ENCODE data around the gene MAP3K3.

MAP3K3 gene

DNA sequence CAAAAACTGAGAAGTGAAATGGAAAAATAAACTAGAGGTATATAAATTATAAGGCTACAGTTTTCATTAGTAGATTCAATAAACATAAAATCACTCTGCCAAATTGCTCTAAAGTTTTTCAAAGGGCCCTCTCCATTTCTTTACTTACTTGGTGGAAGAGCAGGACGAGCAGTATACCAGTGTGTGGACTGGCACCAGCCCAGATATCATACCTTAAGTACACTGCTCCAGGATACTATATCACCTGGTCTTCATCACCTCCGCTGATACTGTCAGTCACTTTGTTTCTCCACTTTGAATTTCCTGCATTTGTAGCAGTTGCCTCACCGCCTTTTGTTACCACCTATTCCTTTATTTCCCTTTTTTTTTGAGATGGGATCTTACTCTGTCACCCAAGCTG, 37.6 kb downstream of the MAP3K3 start:
- H3K27ac ChIP-seq, result no peak overlapping the region
- no peaks in the 10 kb centered on the region for H3K36me3 ChIP-seq (ENCODE audit: insufficient read depth)
- no peaks in the 10 kb centered on the region for H3K27me3 ChIP-seq (ENCODE audit: insufficient read depth, low read depth)
- H4K20me1 ChIP-seq (ENCODE audit: insufficient read depth), result no peaks in the 10 kb centered on the region
- H3K4me3 ChIP-seq (IDR thresholded peaks at IDR 0.05; ENCODE audit: insufficient read depth, low read depth, low read length), result no peak overlapping the region
- peaks cover 5% of the 10 kb centered on the region for H3K4me1 ChIP-seq (ENCODE audit: low read depth, poor library complexity, severe bottlenecking)
- no peak overlapping the region for H3K9ac ChIP-seq
- TF ChIP-seq, protein P1, sequence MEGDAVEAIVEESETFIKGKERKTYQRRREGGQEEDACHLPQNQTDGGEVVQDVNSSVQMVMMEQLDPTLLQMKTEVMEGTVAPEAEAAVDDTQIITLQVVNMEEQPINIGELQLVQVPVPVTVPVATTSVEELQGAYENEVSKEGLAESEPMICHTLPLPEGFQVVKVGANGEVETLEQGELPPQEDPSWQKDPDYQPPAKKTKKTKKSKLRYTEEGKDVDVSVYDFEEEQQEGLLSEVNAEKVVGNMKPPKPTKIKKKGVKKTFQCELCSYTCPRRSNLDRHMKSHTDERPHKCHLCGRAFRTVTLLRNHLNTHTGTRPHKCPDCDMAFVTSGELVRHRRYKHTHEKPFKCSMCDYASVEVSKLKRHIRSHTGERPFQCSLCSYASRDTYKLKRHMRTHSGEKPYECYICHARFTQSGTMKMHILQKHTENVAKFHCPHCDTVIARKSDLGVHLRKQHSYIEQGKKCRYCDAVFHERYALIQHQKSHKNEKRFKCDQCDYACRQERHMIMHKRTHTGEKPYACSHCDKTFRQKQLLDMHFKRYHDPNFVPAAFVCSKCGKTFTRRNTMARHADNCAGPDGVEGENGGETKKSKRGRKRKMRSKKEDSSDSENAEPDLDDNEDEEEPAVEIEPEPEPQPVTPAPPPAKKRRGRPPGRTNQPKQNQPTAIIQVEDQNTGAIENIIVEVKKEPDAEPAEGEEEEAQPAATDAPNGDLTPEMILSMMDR (conservative IDR thresholded peaks at IDR 0.05; ENCODE audit: low read depth, low read length), result no peak
- H3K79me2 ChIP-seq (ENCODE audit: insufficient read depth, low read depth), result no peaks in the 10 kb centered on the region
- no peak overlapping the region for H2AFZ ChIP-seq (ENCODE audit: low read depth)
- no peak overlapping the region for H3K4me2 ChIP-seq

DNA sequence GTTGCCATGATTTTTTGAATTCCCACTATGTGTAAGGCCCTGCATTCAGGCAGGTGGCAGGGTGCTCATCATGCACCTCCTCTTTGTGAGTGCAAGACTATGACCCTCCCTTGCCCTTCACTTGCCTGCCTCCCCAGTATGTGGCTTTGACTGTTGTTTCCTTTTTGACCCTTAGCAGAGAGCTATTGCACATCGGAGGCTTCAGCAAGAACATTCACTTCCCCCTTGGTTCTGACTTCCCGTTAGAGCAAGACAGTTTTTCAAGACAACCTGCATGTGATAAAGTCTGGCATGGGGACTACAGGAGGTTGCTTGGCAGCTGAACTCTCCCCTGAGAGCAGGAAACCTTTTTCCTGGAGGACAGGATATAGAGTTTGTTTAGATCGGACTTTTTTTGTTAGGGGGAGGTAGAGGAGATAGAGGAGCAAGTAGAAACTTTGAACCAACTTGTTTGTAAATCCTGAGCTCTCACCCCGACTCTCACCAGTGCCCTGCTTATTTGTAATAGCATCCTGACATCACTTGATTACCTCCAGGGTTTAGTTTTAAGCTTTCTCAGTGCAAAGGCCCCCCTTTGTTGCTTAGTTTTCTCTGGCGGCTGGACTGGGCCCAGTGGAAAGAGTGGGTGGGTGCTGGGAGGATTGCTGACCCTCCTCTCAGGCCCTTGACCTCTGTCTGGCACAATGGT, 43.5 kb downstream of the MAP3K3 start:
- Histone ChIP-seq H3K27me3 (ENCODE audit: insufficient read depth, low read depth) (no peaks in the 10 kb centered on the region), H3K27ac (no peak overlapping the region), H3K79me2 (ENCODE audit: insufficient read depth, low read depth) (no peaks in the 10 kb centered on the region), H3K4me3 (IDR thresholded peaks at IDR 0.05; ENCODE audit: insufficient read depth, low read depth, low read length) (no peak overlapping the region), H4K20me1 (ENCODE audit: insufficient read depth) (no peaks in the 10 kb centered on the region), H3K4me1 (ENCODE audit: low read depth, poor library complexity, severe bottlenecking) (no peaks in the 10 kb centered on the region), H3K36me3 (ENCODE audit: insufficient read depth) (no peaks in the 10 kb centered on the region), H3K9ac (no peak overlapping the region), H3K4me2 (no peak overlapping the region), H2AFZ (ENCODE audit: low read depth) (no peak overlapping the region)
- TF ChIP-seq, protein P1 (conservative IDR thresholded peaks at IDR 0.05; ENCODE audit: low read depth, low read length), result no peak

DNA sequence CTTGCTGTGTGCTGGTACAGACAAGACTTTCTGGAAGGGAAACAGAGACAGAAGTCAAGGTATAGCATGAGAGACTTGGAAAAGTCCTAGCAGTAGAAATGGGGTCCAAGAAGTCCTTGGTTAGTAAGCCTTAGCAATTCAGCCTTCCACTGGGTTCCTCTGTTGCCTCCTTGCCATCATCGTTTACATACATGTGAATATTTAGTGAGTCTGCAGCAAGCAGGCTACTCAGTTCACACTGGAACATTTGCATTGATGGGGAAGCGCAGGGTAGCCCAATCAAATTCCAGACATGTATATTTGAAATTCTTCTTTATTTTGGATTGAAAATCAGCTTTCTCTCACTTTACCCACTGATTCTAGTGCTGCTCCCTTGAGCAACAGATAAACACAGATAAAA, 50.6 kb downstream of the MAP3K3 start:
- no peaks in the 10 kb centered on the region for H3K27me3 ChIP-seq (ENCODE audit: insufficient read depth, low read depth)
- no peak overlapping the region for H3K4me3 ChIP-seq (IDR thresholded peaks at IDR 0.05; ENCODE audit: insufficient read depth, low read depth, low read length)
- no peak overlapping the region for H3K4me2 ChIP-seq
- H3K27ac ChIP-seq, result no peak overlapping the region
- H3K4me1 ChIP-seq (ENCODE audit: low read depth, poor library complexity, severe bottlenecking), result no peaks in the 10 kb centered on the region
- no peaks in the 10 kb centered on the region for H3K36me3 ChIP-seq (ENCODE audit: insufficient read depth)
- no peaks in the 10 kb centered on the region for H3K79me2 ChIP-seq (ENCODE audit: insufficient read depth, low read depth)
- TF ChIP-seq, protein P1 (conservative IDR thresholded peaks at IDR 0.05; ENCODE audit: low read depth, low read length), result no peak
- H2AFZ ChIP-seq (ENCODE audit: low read depth), result no peak overlapping the region
- H4K20me1 ChIP-seq (ENCODE audit: insufficient read depth), result no peaks in the 10 kb centered on the region
- H3K9ac ChIP-seq, result no peak overlapping the region

DNA sequence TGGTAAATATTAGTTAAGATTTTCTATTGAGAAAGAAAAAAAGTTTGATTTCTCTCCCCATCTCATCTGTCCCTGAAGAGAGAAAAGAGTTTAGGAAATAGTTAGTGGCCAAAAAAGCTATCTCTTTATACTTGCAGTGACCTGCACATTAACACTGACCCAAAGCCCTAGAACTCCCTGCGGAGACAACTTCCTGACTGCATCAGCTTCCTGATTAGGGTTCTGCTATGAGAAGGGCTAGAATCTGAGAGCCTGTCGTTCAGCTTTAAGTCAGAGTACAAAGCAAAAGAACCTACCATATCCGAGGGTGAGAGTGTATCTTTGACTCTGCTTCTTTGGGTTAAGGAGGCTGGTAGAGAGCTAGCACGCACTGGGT, 53.0 kb downstream of the MAP3K3 start:
- H3K4me2 ChIP-seq, result no peak overlapping the region
- TF ChIP-seq, protein P1 (conservative IDR thresholded peaks at IDR 0.05; ENCODE audit: low read depth, low read length), result no peak
- H3K36me3 ChIP-seq (ENCODE audit: insufficient read depth), result no peaks in the 10 kb centered on the region
- no peaks in the 10 kb centered on the region for H3K4me1 ChIP-seq (ENCODE audit: low read depth, poor library complexity, severe bottlenecking)
- H3K9ac ChIP-seq, result no peak overlapping the region
- no peak overlapping the region for H3K27ac ChIP-seq
- no peaks in the 10 kb centered on the region for H3K27me3 ChIP-seq (ENCODE audit: insufficient read depth, low read depth)
- H2AFZ ChIP-seq (ENCODE audit: low read depth), result no peak overlapping the region
- no peaks in the 10 kb centered on the region for H3K79me2 ChIP-seq (ENCODE audit: insufficient read depth, low read depth)
- H3K4me3 ChIP-seq (IDR thresholded peaks at IDR 0.05; ENCODE audit: insufficient read depth, low read depth, low read length), result no peak overlapping the region
- H4K20me1 ChIP-seq (ENCODE audit: insufficient read depth), result no peaks in the 10 kb centered on the region

Measured in KMS-11 (cell line).